Measurements from ENCODE around the gene RAB1B.

RAB1B gene

GRCh38 chr11:66233301-66233700 is 35.1 kb upstream of the RAB1B start:
- Histone ChIP-seq H3K9me3 (peaks cover 8% of the 10 kb centered on the region), H3K36me3 (peaks cover 95% of the 10 kb centered on the region), H3K27me3 (no peaks in the 10 kb centered on the region), H3K27ac (no peak overlapping the region), H3K4me3 (ENCODE audit: low read depth in 1 of 2, low read length in 1 of 2) (no peak overlapping the region), H3K4me1 (ENCODE audit: control insufficient read depth in 1 of 2, insufficient read depth in 1 of 2, low read depth in 1 of 2, low read length in 1 of 2) (no peaks in the 10 kb centered on the region)
- TF ChIP-seq, protein P1, sequence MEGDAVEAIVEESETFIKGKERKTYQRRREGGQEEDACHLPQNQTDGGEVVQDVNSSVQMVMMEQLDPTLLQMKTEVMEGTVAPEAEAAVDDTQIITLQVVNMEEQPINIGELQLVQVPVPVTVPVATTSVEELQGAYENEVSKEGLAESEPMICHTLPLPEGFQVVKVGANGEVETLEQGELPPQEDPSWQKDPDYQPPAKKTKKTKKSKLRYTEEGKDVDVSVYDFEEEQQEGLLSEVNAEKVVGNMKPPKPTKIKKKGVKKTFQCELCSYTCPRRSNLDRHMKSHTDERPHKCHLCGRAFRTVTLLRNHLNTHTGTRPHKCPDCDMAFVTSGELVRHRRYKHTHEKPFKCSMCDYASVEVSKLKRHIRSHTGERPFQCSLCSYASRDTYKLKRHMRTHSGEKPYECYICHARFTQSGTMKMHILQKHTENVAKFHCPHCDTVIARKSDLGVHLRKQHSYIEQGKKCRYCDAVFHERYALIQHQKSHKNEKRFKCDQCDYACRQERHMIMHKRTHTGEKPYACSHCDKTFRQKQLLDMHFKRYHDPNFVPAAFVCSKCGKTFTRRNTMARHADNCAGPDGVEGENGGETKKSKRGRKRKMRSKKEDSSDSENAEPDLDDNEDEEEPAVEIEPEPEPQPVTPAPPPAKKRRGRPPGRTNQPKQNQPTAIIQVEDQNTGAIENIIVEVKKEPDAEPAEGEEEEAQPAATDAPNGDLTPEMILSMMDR (IDR thresholded peaks at IDR 0.05) = no peak

GRCh38 chr11:66235141-66235540 is 33.3 kb upstream of the RAB1B start:
- no peak overlapping the region for H3K27ac ChIP-seq
- H3K4me3 ChIP-seq (ENCODE audit: low read depth in 1 of 2, low read length in 1 of 2) = no peak overlapping the region
- H3K27me3 ChIP-seq = no peaks in the 10 kb centered on the region
- peaks cover 8% of the 10 kb centered on the region for H3K9me3 ChIP-seq
- H3K4me1 ChIP-seq (ENCODE audit: control insufficient read depth in 1 of 2, insufficient read depth in 1 of 2, low read depth in 1 of 2, low read length in 1 of 2) = no peaks in the 10 kb centered on the region
- TF ChIP-seq, protein P1 (IDR thresholded peaks at IDR 0.05) = no peak
- peaks cover 100% of the 10 kb centered on the region for H3K36me3 ChIP-seq

GRCh38 chr11:66237867-66238266 is 30.6 kb upstream of the RAB1B start:
- Histone ChIP-seq H3K36me3 (peaks cover 100% of the 10 kb centered on the region), H3K9me3 (no peaks in the 10 kb centered on the region), H3K4me3 (ENCODE audit: low read depth in 1 of 2, low read length in 1 of 2) (no peak overlapping the region), H3K4me1 (ENCODE audit: control insufficient read depth in 1 of 2, insufficient read depth in 1 of 2, low read depth in 1 of 2, low read length in 1 of 2) (no peaks in the 10 kb centered on the region), H3K27me3 (no peaks in the 10 kb centered on the region), H3K27ac (no peak overlapping the region)
- TF ChIP-seq, protein P1 (IDR thresholded peaks at IDR 0.05) = no peak

DNA sequence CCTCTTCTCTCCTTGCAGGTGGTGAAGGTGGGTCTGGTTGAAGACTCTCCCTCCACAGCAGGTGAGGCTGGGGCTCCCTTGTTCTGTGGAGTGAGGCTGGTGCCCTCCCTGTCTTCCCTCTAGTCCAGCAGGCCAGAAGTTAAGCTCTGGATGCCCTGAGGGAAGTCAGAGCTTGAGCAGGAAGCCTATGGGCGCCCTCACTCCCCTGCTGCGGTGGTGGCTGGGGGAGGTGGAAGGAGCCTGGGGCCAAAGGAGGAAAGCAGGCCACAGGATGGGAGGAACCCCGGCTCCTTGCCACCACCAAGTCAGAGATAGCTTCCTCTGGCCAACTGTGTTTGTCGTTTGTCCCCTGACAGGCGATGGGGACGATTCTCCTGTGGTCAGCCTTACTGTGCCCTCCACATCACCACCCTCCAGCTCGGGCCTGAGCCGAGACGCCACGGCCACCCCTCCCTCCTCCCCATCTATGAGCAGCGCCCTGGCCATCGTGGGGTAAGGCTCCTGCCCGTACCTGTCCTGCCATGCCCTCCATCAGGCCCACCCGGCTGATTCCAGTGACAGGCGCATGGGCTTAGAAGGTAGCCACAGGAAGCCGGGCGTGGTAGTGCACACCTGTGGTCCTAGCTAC is 29.5 kb upstream of the RAB1B start:
- no peak overlapping the region for H3K4me3 ChIP-seq (ENCODE audit: low read depth in 1 of 2, low read length in 1 of 2)
- TF ChIP-seq, protein P1 (IDR thresholded peaks at IDR 0.05) = no peak
- no peaks in the 10 kb centered on the region for H3K4me1 ChIP-seq (ENCODE audit: control insufficient read depth in 1 of 2, insufficient read depth in 1 of 2, low read depth in 1 of 2, low read length in 1 of 2)
- no peak overlapping the region for H3K27ac ChIP-seq
- no peaks in the 10 kb centered on the region for H3K27me3 ChIP-seq
- no peaks in the 10 kb centered on the region for H3K9me3 ChIP-seq
- H3K36me3 ChIP-seq = peaks cover 100% of the 10 kb centered on the region

DNA sequence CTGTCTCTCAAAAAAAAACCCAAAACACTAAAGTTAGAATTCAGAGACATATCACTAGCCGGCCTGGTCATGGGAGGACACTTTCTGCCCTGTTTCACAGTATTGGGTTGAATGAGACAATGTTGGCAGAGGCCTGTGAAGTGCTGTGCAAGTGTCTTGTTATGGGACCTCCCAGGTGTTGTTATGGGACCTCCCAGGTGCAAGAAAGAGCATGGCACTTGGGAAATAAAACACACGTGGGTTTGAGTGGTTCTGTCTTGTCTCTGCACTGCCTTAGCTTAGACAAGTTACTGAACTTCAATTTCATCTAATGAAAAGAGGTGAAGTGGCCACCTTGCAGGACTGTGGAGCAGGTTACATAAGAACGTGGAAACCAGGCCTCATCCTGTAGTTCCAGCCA is 28.9 kb upstream of the RAB1B start:
- Histone ChIP-seq H3K27me3 (no peaks in the 10 kb centered on the region), H3K4me1 (ENCODE audit: control insufficient read depth in 1 of 2, insufficient read depth in 1 of 2, low read depth in 1 of 2, low read length in 1 of 2) (no peaks in the 10 kb centered on the region), H3K36me3 (peaks cover 100% of the 10 kb centered on the region), H3K9me3 (no peaks in the 10 kb centered on the region), H3K4me3 (ENCODE audit: low read depth in 1 of 2, low read length in 1 of 2) (no peak overlapping the region), H3K27ac (no peak overlapping the region)
- TF ChIP-seq, protein P1 (IDR thresholded peaks at IDR 0.05) = no peak

Data from neutrophil (primary cell).